HL-60 (cell line): Measurements from ENCODE around the gene AMBP.

Experiments
- DNase-seq, 2 experiments: peaks; one replicate each; pipeline ENCODE4 v3.0.0-alpha.2; 2010 to 2020; ENCODE audit warnings: low read depth in 1 of 2, low spot score in 1 of 2
- H3K27ac ChIP-seq: fragments of 250-450 bp; sonication (Bioruptor Pico); replicated peaks from 2 replicates; pipeline ENCODE4 v1.5.1; 2020; ENCODE audit warnings: mild to moderate bottlenecking, moderate library complexity
- H3K27me3 ChIP-seq: fragments of 250-450 bp; sonication (Bioruptor Pico); 2 replicates; pipeline ENCODE4 v1.5.1; 2021; ENCODE audit warnings: mild to moderate bottlenecking, moderate library complexity; ENCODE audit not compliant: insufficient read depth, poor library complexity, severe bottlenecking
- H3K4me3 ChIP-seq: replicated peaks from 2 replicates; pipeline ENCODE4 v1.5.1; 2011; ENCODE audit warnings: mild to moderate bottlenecking, control low read depth, low read length; ENCODE audit not compliant: insufficient read depth
- GABPA ChIP-seq: IDR thresholded peaks from 2 replicates; pipeline ENCODE4 v1.6.1; 2012; ENCODE audit warnings: low read depth
- POLR2AphosphoS5 ChIP-seq: IDR thresholded peaks from 2 replicates; pipeline ENCODE4 v1.6.1; 2012; ENCODE audit warnings: low read depth
- SPI1 ChIP-seq: IDR thresholded peaks from 2 replicates; pipeline ENCODE4 v1.6.1; 2012; ENCODE audit warnings: low read depth, mild to moderate bottlenecking, borderline replicate concordance
- TF ChIP-seq, protein P1 (sequence below): IDR thresholded peaks from one replicate; pipeline ENCODE4 v1.5.1; 2011; ENCODE audit warnings: low read length, control low read depth, inconsistent platforms; ENCODE audit not compliant: insufficient read depth
- TF ChIP-seq, protein P2 (sequence below): IDR thresholded peaks from 2 replicates; pipeline ENCODE4 v1.6.1; 2012; ENCODE audit warnings: low read depth; ENCODE audit not compliant: insufficient replicate concordance

The AMBP gene

DNA sequence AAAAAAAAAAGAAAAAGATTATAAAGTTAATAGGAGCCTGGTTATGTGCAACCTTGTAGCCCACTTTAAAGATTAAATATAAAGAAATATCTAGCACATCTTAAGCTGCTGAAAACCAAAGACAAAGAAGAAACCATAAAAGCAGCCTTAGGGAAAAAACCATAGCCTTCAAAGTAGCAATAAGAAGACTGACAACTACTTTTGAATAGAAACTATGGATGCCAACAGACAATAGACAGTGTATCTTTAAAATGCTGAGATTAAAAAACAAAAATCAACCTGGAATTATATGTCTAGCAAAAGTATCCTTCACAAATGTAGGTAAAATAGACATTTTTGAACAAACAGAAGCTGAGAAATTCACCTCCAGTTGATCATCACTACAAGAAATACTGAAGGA, 24.4 kb upstream of the AMBP start:
- H3K27ac ChIP-seq = no peak overlapping the region
- DNase-seq = no peak
- H3K4me3 ChIP-seq = no peak overlapping the region
- peaks cover 10% of the 10 kb centered on the region for H3K27me3 ChIP-seq
- TF ChIP-seq, protein P1, sequence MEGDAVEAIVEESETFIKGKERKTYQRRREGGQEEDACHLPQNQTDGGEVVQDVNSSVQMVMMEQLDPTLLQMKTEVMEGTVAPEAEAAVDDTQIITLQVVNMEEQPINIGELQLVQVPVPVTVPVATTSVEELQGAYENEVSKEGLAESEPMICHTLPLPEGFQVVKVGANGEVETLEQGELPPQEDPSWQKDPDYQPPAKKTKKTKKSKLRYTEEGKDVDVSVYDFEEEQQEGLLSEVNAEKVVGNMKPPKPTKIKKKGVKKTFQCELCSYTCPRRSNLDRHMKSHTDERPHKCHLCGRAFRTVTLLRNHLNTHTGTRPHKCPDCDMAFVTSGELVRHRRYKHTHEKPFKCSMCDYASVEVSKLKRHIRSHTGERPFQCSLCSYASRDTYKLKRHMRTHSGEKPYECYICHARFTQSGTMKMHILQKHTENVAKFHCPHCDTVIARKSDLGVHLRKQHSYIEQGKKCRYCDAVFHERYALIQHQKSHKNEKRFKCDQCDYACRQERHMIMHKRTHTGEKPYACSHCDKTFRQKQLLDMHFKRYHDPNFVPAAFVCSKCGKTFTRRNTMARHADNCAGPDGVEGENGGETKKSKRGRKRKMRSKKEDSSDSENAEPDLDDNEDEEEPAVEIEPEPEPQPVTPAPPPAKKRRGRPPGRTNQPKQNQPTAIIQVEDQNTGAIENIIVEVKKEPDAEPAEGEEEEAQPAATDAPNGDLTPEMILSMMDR = no peak

DNA sequence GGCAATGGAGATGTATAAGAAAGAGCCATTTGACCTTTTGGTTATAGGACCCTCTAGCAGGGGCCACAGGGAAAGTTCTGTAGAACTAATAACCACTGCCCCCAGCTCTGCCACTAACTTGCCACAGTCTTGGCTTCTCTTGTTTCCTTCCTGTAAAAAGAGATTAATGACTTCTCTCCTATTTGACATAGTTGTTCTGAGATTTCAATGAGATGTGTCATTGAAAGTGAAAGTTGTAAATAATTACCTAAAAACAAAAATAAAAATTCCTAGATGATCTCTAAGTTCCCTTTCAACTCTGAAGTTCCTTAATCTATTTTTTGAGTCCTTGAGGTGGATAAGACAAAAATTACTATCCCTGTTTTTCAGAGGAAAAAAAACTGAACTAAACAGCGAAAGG, 22.4 kb upstream of the AMBP start:
- TF ChIP-seq, protein P2, sequence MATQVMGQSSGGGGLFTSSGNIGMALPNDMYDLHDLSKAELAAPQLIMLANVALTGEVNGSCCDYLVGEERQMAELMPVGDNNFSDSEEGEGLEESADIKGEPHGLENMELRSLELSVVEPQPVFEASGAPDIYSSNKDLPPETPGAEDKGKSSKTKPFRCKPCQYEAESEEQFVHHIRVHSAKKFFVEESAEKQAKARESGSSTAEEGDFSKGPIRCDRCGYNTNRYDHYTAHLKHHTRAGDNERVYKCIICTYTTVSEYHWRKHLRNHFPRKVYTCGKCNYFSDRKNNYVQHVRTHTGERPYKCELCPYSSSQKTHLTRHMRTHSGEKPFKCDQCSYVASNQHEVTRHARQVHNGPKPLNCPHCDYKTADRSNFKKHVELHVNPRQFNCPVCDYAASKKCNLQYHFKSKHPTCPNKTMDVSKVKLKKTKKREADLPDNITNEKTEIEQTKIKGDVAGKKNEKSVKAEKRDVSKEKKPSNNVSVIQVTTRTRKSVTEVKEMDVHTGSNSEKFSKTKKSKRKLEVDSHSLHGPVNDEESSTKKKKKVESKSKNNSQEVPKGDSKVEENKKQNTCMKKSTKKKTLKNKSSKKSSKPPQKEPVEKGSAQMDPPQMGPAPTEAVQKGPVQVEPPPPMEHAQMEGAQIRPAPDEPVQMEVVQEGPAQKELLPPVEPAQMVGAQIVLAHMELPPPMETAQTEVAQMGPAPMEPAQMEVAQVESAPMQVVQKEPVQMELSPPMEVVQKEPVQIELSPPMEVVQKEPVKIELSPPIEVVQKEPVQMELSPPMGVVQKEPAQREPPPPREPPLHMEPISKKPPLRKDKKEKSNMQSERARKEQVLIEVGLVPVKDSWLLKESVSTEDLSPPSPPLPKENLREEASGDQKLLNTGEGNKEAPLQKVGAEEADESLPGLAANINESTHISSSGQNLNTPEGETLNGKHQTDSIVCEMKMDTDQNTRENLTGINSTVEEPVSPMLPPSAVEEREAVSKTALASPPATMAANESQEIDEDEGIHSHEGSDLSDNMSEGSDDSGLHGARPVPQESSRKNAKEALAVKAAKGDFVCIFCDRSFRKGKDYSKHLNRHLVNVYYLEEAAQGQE = no peak
- no peak for TF ChIP-seq SPI1
- TF ChIP-seq, protein P1 = no peak
- TF ChIP-seq GABPA = no peak
- TF ChIP-seq POLR2AphosphoS5 = no peak
- no peak overlapping the region for H3K27ac ChIP-seq

DNA sequence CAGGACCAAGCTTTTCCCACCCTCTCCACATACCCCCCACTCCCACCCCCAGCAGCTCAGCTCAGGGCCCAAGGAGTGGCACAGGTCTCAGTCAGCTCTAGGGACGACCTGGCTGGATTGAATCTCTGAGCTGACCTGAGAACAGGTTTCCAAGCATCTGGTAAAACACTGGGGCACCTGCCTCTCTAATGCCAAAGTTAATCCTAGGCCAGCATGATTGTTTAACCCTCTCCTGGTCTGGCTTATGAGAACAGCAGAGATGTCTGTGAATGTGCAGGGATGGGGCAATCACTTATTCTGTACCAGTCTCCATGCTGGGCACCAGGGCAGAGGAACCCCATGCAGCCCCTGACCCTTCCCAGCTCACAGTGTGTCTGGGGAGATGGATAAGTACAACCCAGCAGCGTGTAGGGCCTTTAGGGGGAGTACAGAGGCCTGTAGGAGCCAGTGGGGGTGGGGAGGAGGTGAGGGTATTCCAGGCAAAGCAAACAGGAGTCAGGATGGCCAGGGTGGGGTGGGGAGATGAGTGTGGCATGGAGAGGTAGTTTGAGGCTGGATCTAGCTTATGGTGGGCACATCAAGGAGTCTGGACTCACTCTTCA, 21.7 kb upstream of the AMBP start:
- TF ChIP-seq, protein P1 = no peak
- TF ChIP-seq, protein P2 = no peak
- TF ChIP-seq POLR2AphosphoS5 (no peak), GABPA (no peak), SPI1 (no peak)
- no peak for DNase-seq
- Histone ChIP-seq H3K27ac (no peak overlapping the region), H3K27me3 (peaks cover 13% of the 10 kb centered on the region), H3K4me3 (no peak overlapping the region)

More for the DNA sequence above, 22.4 kb upstream of the AMBP start:
- H3K4me3 ChIP-seq = no peak overlapping the region
- H3K27me3 ChIP-seq = peaks cover 13% of the 10 kb centered on the region
- DNase-seq = no peak
